Measurements from ENCODE around the gene ST6GALNAC3.

ST6GALNAC3 gene

DNA sequence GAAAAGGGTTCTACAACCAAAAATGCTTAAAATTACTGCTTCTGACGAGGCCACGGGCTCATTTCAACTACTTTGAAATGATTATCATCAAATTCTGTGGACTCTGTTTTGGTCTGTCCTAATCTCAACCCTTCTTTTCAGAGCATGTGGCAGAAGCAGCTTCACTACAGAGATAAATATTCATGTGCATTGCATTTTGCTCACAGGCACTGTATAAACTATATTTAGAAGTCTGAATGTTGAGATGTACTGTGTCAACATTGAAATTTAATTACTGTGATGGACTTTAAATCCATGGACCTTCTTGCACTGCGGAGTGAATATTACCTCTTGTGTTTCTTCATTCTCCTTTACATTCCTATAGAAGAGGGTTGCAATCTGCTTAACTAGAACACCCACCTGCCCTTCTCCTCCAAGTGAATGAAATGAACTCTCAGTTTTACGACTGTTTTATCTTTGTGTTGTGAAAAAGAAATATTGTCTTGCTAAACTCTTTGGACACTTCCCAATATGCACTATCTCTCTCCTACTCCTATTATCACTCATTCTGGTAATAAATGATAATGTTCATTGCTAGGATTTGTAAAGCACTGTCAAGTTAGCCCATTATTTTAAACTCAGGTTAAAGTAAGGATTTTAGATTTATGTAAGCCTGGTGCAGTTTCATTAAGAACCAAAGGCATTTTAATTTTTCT lies 511.6 kb downstream of the ST6GALNAC3 start:
- TF ChIP-seq, protein P1, sequence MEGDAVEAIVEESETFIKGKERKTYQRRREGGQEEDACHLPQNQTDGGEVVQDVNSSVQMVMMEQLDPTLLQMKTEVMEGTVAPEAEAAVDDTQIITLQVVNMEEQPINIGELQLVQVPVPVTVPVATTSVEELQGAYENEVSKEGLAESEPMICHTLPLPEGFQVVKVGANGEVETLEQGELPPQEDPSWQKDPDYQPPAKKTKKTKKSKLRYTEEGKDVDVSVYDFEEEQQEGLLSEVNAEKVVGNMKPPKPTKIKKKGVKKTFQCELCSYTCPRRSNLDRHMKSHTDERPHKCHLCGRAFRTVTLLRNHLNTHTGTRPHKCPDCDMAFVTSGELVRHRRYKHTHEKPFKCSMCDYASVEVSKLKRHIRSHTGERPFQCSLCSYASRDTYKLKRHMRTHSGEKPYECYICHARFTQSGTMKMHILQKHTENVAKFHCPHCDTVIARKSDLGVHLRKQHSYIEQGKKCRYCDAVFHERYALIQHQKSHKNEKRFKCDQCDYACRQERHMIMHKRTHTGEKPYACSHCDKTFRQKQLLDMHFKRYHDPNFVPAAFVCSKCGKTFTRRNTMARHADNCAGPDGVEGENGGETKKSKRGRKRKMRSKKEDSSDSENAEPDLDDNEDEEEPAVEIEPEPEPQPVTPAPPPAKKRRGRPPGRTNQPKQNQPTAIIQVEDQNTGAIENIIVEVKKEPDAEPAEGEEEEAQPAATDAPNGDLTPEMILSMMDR (IDR thresholded peaks at IDR 0.05), result no peak
- Histone ChIP-seq H3K4me3 (no peak overlapping the region), H3K36me3 (no peaks in the 10 kb centered on the region), H3K4me1 (no peaks in the 10 kb centered on the region), H3K9me3 (no peaks in the 10 kb centered on the region), H3K27ac (no peak overlapping the region), H3K27me3 (no peaks in the 10 kb centered on the region)
- intact Hi-C loops (cut with DNase I; ENCODE audit: low total_unique reads), result no loop called here
- DNase-seq, result no peak

DNA sequence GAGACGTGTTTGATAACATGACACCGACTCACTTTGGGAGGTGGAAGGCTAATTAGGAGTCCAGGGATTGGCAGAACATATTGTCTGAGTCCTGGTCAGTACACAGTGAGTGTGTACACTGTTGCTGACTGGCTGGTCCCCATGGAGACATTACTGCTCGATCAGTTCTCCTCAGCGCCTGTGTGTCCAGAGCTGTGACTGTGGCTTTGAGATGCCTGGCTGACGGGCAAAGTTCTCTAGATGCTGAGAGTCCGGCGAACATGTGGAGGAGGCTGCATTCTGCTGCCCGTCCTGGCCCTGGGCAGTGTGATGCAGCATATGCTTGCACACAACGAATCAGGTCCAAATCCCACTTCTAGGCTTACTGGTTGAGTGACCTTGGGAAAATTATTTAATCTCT lies 512.7 kb downstream of the ST6GALNAC3 start:
- Histone ChIP-seq H3K9me3 (no peaks in the 10 kb centered on the region), H3K4me1 (no peaks in the 10 kb centered on the region), H3K4me3 (no peak overlapping the region), H3K27me3 (no peaks in the 10 kb centered on the region), H3K27ac (no peak overlapping the region), H3K36me3 (no peaks in the 10 kb centered on the region)
- DNase-seq, result no peak
- TF ChIP-seq, protein P1 (IDR thresholded peaks at IDR 0.05), result no peak
- intact Hi-C loops (cut with DNase I; ENCODE audit: low total_unique reads), result no loop called here

DNA sequence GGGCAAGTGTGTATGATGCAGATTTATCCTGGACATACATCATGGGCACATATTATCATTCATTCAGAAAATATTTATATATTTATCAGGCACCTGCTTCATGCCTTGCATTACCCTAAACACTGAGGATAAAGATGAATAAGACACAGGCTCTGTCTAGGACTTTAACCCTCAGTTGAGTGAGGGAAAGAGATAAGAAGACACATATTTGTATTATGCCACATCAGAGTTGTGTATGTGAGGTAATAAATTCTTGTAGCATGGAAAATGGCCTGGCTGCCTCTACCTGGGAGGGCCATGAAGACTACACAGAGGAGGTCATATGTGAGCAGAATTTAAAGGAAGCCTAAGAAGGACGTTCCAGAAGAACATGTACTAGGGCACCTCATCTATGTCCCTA lies 516.9 kb downstream of the ST6GALNAC3 start:
- TF ChIP-seq, protein P1 (IDR thresholded peaks at IDR 0.05), result no peak
- DNase-seq, result no peak
- intact Hi-C loops (cut with DNase I; ENCODE audit: low total_unique reads), result no loop called here
- H3K9me3 ChIP-seq, result no peaks in the 10 kb centered on the region
- H3K36me3 ChIP-seq, result no peaks in the 10 kb centered on the region
- no peak overlapping the region for H3K4me3 ChIP-seq
- H3K27me3 ChIP-seq, result no peaks in the 10 kb centered on the region
- H3K4me1 ChIP-seq, result no peaks in the 10 kb centered on the region
- no peak overlapping the region for H3K27ac ChIP-seq

DNA sequence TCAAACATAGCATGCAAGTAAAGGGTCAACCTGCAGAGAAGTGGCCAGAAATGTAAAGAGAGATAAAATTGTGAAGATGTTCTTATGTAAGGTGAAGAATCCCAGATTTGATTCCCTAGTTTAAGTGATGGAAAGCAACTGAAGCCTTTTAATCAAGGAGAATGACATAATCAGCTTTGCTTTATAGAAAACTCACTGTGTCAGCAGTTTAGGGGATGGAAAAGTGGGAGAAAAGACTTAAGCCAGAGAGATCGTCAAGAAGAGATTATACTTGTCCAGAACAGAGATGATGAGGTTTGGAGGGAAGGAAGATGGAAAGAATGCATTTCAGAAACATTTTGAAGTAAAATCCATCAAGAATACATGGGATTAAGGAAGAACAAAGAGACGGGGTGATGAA lies 517.4 kb downstream of the ST6GALNAC3 start:
- Histone ChIP-seq H3K27me3 (no peaks in the 10 kb centered on the region), H3K27ac (no peak overlapping the region), H3K36me3 (no peaks in the 10 kb centered on the region), H3K9me3 (no peaks in the 10 kb centered on the region), H3K4me3 (no peak overlapping the region), H3K4me1 (no peaks in the 10 kb centered on the region)
- intact Hi-C loops (cut with DNase I; ENCODE audit: low total_unique reads), result no loop called here
- TF ChIP-seq, protein P1 (IDR thresholded peaks at IDR 0.05), result no peak
- no peak for DNase-seq

DNA sequence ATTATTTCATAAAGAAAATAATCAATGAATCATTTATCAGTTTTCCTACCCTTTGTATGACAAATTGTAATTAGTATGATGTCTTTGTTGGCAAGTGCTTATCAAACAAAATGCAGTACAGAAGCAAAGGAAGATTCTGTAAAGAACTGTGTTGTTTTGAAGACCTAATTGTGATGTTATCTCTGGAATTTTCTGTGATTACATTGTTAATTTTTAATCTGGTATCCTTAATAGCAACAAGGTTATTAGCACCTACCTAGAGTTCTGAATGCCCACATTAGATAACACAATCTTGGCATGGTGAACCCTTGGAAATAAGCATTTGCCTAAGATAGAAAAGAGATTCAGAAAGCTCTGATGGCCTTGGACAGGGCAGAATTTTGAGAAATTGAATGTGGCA lies 518.6 kb downstream of the ST6GALNAC3 start:
- Histone ChIP-seq H3K4me3 (no peak overlapping the region), H3K27ac (no peak overlapping the region), H3K4me1 (no peaks in the 10 kb centered on the region), H3K27me3 (no peaks in the 10 kb centered on the region), H3K36me3 (no peaks in the 10 kb centered on the region), H3K9me3 (no peaks in the 10 kb centered on the region)
- TF ChIP-seq, protein P1 (IDR thresholded peaks at IDR 0.05), result no peak
- intact Hi-C loops (cut with DNase I; ENCODE audit: low total_unique reads), result no loop called here
- DNase-seq, result no peak

DNA sequence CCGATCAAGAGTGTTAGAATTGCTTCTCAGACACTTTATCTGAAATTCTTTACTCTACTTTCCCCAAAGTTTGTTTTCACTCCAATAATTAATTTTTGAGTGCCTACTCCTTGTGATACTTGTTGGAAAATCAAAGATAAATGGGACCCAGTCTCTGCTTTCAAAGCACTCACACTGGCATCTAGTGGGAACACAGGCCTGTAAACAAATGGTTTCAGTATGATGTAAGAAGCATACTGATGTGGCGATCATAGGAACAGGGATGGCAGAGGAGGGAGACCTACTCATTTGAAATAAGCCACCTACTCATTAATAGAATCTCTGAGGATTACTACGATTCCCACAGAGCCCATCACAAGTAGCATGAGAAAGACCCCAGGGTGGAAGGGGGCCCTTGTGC lies 519.1 kb downstream of the ST6GALNAC3 start:
- TF ChIP-seq, protein P1 (IDR thresholded peaks at IDR 0.05), result no peak
- Histone ChIP-seq H3K27ac (no peak overlapping the region), H3K4me3 (no peak overlapping the region), H3K4me1 (no peaks in the 10 kb centered on the region), H3K27me3 (no peaks in the 10 kb centered on the region), H3K36me3 (no peaks in the 10 kb centered on the region), H3K9me3 (no peaks in the 10 kb centered on the region)
- intact Hi-C loops (cut with DNase I; ENCODE audit: low total_unique reads), result no loop called here
- no peak for DNase-seq

Data from tibial artery (tissue), 4 donors.